Astrocyte (in vitro differentiated cells and primary cell): Measurements from ENCODE around the gene MYO3B.

Experiments used
- EZH2 ChIP-seq: IDR thresholded peaks from 2 replicates; pipeline ENCODE4 v1.6.1; 2012; ENCODE audit warnings: mild to moderate bottlenecking, low read length, inconsistent platforms; ENCODE audit not compliant: insufficient read depth
- TF ChIP-seq, protein P1 (sequence below): IDR thresholded peaks from 2 replicates; pipeline ENCODE4 v1.5.1; 2011; ENCODE audit warnings: low read depth, mild to moderate bottlenecking, inconsistent platforms, low read length, moderate library complexity; ENCODE audit not compliant: insufficient read depth

- TF ChIP-seq, protein P1, sequence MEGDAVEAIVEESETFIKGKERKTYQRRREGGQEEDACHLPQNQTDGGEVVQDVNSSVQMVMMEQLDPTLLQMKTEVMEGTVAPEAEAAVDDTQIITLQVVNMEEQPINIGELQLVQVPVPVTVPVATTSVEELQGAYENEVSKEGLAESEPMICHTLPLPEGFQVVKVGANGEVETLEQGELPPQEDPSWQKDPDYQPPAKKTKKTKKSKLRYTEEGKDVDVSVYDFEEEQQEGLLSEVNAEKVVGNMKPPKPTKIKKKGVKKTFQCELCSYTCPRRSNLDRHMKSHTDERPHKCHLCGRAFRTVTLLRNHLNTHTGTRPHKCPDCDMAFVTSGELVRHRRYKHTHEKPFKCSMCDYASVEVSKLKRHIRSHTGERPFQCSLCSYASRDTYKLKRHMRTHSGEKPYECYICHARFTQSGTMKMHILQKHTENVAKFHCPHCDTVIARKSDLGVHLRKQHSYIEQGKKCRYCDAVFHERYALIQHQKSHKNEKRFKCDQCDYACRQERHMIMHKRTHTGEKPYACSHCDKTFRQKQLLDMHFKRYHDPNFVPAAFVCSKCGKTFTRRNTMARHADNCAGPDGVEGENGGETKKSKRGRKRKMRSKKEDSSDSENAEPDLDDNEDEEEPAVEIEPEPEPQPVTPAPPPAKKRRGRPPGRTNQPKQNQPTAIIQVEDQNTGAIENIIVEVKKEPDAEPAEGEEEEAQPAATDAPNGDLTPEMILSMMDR = no peak
- no peak for TF ChIP-seq EZH2
Measured at GRCh38 chr2:170339750-170340692, 162.1 kb downstream of the MYO3B start.
